H1 (cell line): ENCODE measurements around the gene RUBCN. TPM values are rescaled to one million over a fixed set of nuclear protein-coding genes. Genes with fewer than 3 reads are reported as not detected.

Experiments
- CTCF ChIA-PET: fragments of 300-600 bp; sonication (Branson Sonifier 250); formaldehyde crosslinking; loops from one replicate; lab custom pipeline; 2021; ENCODE audit not compliant: partially characterized antibody; lab: Charles Lee
- POLR2A ChIA-PET: fragments of 300-600 bp; sonication (Branson Sonifier 250); formaldehyde crosslinking; loops from one replicate; lab custom pipeline; 2021; ENCODE audit warnings: inconsistent platforms; ENCODE audit not compliant: partially characterized antibody; lab: Charles Lee
- DNase-seq, 2 experiments: peaks; one replicate each; pipeline versions ENCODE4 v3.0.0 to v3.0.0-alpha.2; 2010 to 2022; ENCODE audit warnings: low spot score in 2 of 2, low read depth in 1 of 2, mixed read lengths in 1 of 2
- FAIRE-seq: peaks from 2 replicates; lab custom pipeline; 2011; peaks lifted over from hg19 to GRCh38; lab: Jason Lieb, UNC
- H2AFZ ChIP-seq: 2 replicates; pipeline ENCODE4 v1.8.1; 2012; ENCODE audit warnings: low read length, inconsistent platforms
- H2AK5ac ChIP-seq: 2 replicates; pipeline ENCODE4 v1.6.1; 2013; ENCODE audit warnings: low read depth, low read length
- H2BK120ac ChIP-seq: replicated peaks from 2 replicates; pipeline ENCODE3; 2013; ENCODE audit warnings: low read depth, low read length, inconsistent platforms
- H2BK12ac ChIP-seq: 2 replicates; pipeline ENCODE4 v1.6.1; 2013; ENCODE audit warnings: low read depth, low read length
- H2BK15ac ChIP-seq: 2 replicates; pipeline ENCODE4 v1.6.1; 2013; ENCODE audit warnings: low read length
- H2BK20ac ChIP-seq: 2 replicates; pipeline ENCODE4 v1.6.1; 2013; ENCODE audit warnings: low read length
- H2BK5ac ChIP-seq: 2 replicates; pipeline ENCODE4 v1.6.1; 2013; ENCODE audit warnings: low read depth, low read length
- H3K14ac ChIP-seq: 2 replicates; pipeline ENCODE4 v1.6.1; 2013; ENCODE audit warnings: inconsistent platforms; ENCODE audit not compliant: insufficient read length
- H3K18ac ChIP-seq: 2 replicates; pipeline ENCODE4 v1.6.1; 2013; ENCODE audit warnings: low read length; ENCODE audit errors: extremely low read depth
- H3K23ac ChIP-seq: 2 replicates; pipeline ENCODE4 v1.6.1; 2013; ENCODE audit warnings: inconsistent platforms; ENCODE audit not compliant: insufficient read length
- H3K23me2 ChIP-seq: 2 replicates; pipeline ENCODE4 v1.6.1; 2013; ENCODE audit warnings: low read depth, low read length
- H3K27ac ChIP-seq: 2 replicates; pipeline ENCODE4 v1.6.1; 2011; ENCODE audit warnings: low read depth, low read length, inconsistent platforms
- H3K27me3 ChIP-seq, 4 experiments: replicated peaks in 1 of 4; 1 replicate in 1 of 4; 2 replicates in 3 of 4; pipeline versions ENCODE4 v1.6.1 to v1.8.1; 2011 to 2013; ENCODE audit warnings: low read length in 3 of 4, mild to moderate bottlenecking in 3 of 4, inconsistent platforms in 2 of 4, mixed read lengths in 2 of 4, moderate library complexity in 1 of 4; ENCODE audit not compliant: control insufficient read depth in 3 of 4, insufficient read depth in 3 of 4; ENCODE audit errors: extremely low read depth in 1 of 4
- H3K36me3 ChIP-seq, 4 experiments: 2 replicates each; pipeline versions ENCODE4 v1.6.1 to v1.8.1; 2011 to 2013; ENCODE audit warnings: mild to moderate bottlenecking in 4 of 4, low read length in 3 of 4, moderate library complexity in 2 of 4, control low read depth in 1 of 4, inconsistent platforms in 1 of 4; ENCODE audit not compliant: insufficient read depth in 4 of 4, control insufficient read depth in 2 of 4
- H3K4ac ChIP-seq: replicated peaks from 2 replicates; pipeline ENCODE3; 2013; ENCODE audit warnings: low read length, low read depth, mixed read lengths, inconsistent platforms; ENCODE audit not compliant: insufficient read length
- H3K4me1 ChIP-seq, 4 experiments: replicated peaks in 1 of 4; 1 replicate in 1 of 4; 2 replicates in 3 of 4; pipeline versions ENCODE4 v1.6.1 to v1.8.1; 2011 to 2013; ENCODE audit warnings: low read length in 3 of 4, inconsistent platforms in 2 of 4, mixed read lengths in 1 of 4; ENCODE audit not compliant: insufficient read depth in 4 of 4, control insufficient read depth in 3 of 4
- H3K4me2 ChIP-seq, 2 experiments: 2 replicates each; pipeline versions ENCODE4 v1.6.1 to v1.8.1; 2011 to 2013; ENCODE audit warnings: low read depth in 2 of 2, low read length in 2 of 2, control low read depth in 1 of 2, inconsistent platforms in 1 of 2, mild to moderate bottlenecking in 1 of 2; ENCODE audit not compliant: insufficient read depth in 1 of 2
- H3K4me3 ChIP-seq, 4 experiments: fragments of 200-600, 300-600 bp in 1 of 4; sonication (generic), shearing (Covaris generic), sonication (Bioruptor Twin) in 1 of 4; 2 replicates each; pipeline versions ENCODE4 v1.5.1 to v1.8.1; 2011 to 2016; ENCODE audit warnings: low read length in 4 of 4, low read depth in 3 of 4, control low read depth in 2 of 4, inconsistent platforms in 2 of 4, mild to moderate bottlenecking in 2 of 4, mixed read lengths in 1 of 4, moderate library complexity in 1 of 4; ENCODE audit not compliant: insufficient read depth in 2 of 4; ENCODE audit errors: extremely low read depth in 1 of 4
- H3K56ac ChIP-seq: replicated peaks from 2 replicates; pipeline ENCODE3; 2013; ENCODE audit warnings: low read depth, mild to moderate bottlenecking, mixed read lengths, low read length, inconsistent platforms; ENCODE audit not compliant: insufficient read length
- H3K79me1 ChIP-seq: 2 replicates; pipeline ENCODE4 v1.6.1; 2013; ENCODE audit warnings: low read depth, low read length, control low read depth
- H3K79me2 ChIP-seq, 2 experiments: 2 replicates each; pipeline versions ENCODE4 v1.6.1 to v1.8.1; 2012 to 2013; ENCODE audit warnings: low read length in 2 of 2, mild to moderate bottlenecking in 2 of 2, inconsistent platforms in 1 of 2; ENCODE audit not compliant: insufficient read depth in 2 of 2, control insufficient read depth in 1 of 2
- H3K9ac ChIP-seq, 4 experiments: replicated peaks in 1 of 4; 1 replicate in 1 of 4; 2 replicates in 3 of 4; pipeline versions ENCODE4 v1.6.1 to v1.8.1; 2011 to 2013; ENCODE audit warnings: low read depth in 3 of 4, low read length in 3 of 4, control low read depth in 2 of 4, mild to moderate bottlenecking in 2 of 4, moderate library complexity in 2 of 4, inconsistent platforms in 1 of 4; ENCODE audit errors: extremely low read depth in 1 of 4
- H3K9me3 ChIP-seq, 2 experiments: 2 replicates each; pipeline versions ENCODE4 v1.6.1 to v1.8.1; 2012 to 2013; ENCODE audit warnings: mild to moderate bottlenecking in 2 of 2, moderate library complexity in 2 of 2, control low read depth in 1 of 2, inconsistent platforms in 1 of 2, low read depth in 1 of 2, low read length in 1 of 2, mixed read lengths in 1 of 2; ENCODE audit not compliant: insufficient read depth in 2 of 2
- H4K20me1 ChIP-seq, 2 experiments: replicated peaks in 1 of 2; 2 replicates each; pipeline versions ENCODE3 to v1.8.1; 2011 to 2013; ENCODE audit warnings: inconsistent platforms in 2 of 2, low read length in 2 of 2, mild to moderate bottlenecking in 1 of 2; ENCODE audit not compliant: insufficient read depth in 2 of 2, control insufficient read depth in 1 of 2
- H4K5ac ChIP-seq: 2 replicates; pipeline ENCODE4 v1.6.1; 2013; ENCODE audit warnings: low read length, low read depth, mixed read lengths, inconsistent platforms; ENCODE audit not compliant: insufficient read length
- H4K8ac ChIP-seq: 2 replicates; pipeline ENCODE4 v1.8.0; 2013; ENCODE audit warnings: mild to moderate bottlenecking, moderate library complexity, low read length, inconsistent platforms; ENCODE audit not compliant: insufficient read depth; ENCODE audit errors: extremely low read depth
- H4K91ac ChIP-seq: replicated peaks from 2 replicates; pipeline ENCODE3; 2013; ENCODE audit warnings: low read length, mixed read lengths, inconsistent platforms; ENCODE audit not compliant: insufficient read length
- CHD1 ChIP-seq: IDR thresholded peaks from 2 replicates; pipeline ENCODE4 v1.6.1; 2012; ENCODE audit warnings: low read depth, low read length, improper control_type of control experiment
- CTBP2 ChIP-seq: IDR thresholded peaks from 2 replicates; pipeline ENCODE4 v1.7.0; 2011; ENCODE audit warnings: borderline replicate concordance, mild to moderate bottlenecking, moderate library complexity, mixed read lengths, low read length; ENCODE audit not compliant: insufficient read depth, insufficient read length
- GABPA ChIP-seq: IDR thresholded peaks from 2 replicates; pipeline ENCODE4 v1.6.1; 2011; ENCODE audit warnings: mild to moderate bottlenecking, low read length, moderate library complexity, borderline replicate concordance; ENCODE audit not compliant: insufficient read depth
- KDM4A ChIP-seq: IDR thresholded peaks from one replicate; pipeline ENCODE4 v1.7.1; 2012; ENCODE audit warnings: low read depth, mild to moderate bottlenecking, moderate library complexity, low read length, inconsistent platforms; ENCODE audit not compliant: severe bottlenecking
- RNF2 ChIP-seq: fragments of 200-900, 300-1000 bp; sonication (generic); IDR thresholded peaks from 2 replicates; pipeline ENCODE4 v1.7.1; 2016; ENCODE audit warnings: borderline replicate concordance, low read depth, mild to moderate bottlenecking, antibody characterized with exemption, low read length; ENCODE audit not compliant: poor library complexity, severe bottlenecking; ENCODE audit errors: missing control alignments
- SAP30 ChIP-seq: fragments of 300-600 bp; sonication (generic); IDR thresholded peaks from 2 replicates; pipeline ENCODE4 v1.7.1; 2012; ENCODE audit warnings: low read length, moderate library complexity, mild to moderate bottlenecking, inconsistent platforms; ENCODE audit not compliant: insufficient read depth, insufficient replicate concordance
- SP1 ChIP-seq: IDR thresholded peaks from 2 replicates; pipeline ENCODE4 v1.6.1; 2011; ENCODE audit warnings: low read depth, low read length
- SUZ12 ChIP-seq: fragments of 200-600 bp; sonication (generic); IDR thresholded peaks from 2 replicates; pipeline ENCODE4 v1.6.1; 2012; ENCODE audit warnings: mild to moderate bottlenecking, inconsistent platforms, low read length, moderate library complexity, mixed read lengths
- TAF7 ChIP-seq: optimal IDR thresholded peaks from 2 replicates; pipeline ENCODE3; 2011; ENCODE audit warnings: low read depth, mild to moderate bottlenecking, inconsistent platforms, low read length, moderate library complexity, borderline replicate concordance
- USF2 ChIP-seq: IDR thresholded peaks from 2 replicates; pipeline ENCODE4 v1.6.1; 2011; ENCODE audit warnings: low read length, improper control_type of control experiment
- YY1 ChIP-seq: IDR thresholded peaks from 2 replicates; pipeline ENCODE4 v1.6.1; 2011; ENCODE audit warnings: low read depth, mild to moderate bottlenecking, low read length
- WGBS, 2 experiments: shearing (Covaris generic) in 1 of 2; methylation state at CpG; one replicate each; pipeline versions ENCODE4 v1.1.6 to v1.1.7; 2013 to 2015; ENCODE audit warnings: low lambda C conversion rate in 2 of 2, mixed read lengths in 2 of 2, inconsistent platforms in 1 of 2, low coverage in 1 of 2, missing lambda C conversion rate in 1 of 2; ENCODE audit not compliant: insufficient replicate concordance in 2 of 2, insufficient coverage in 1 of 2, insufficient read length in 1 of 2; ENCODE audit errors: extremely low coverage in 1 of 2, missing lambda C conversion rate in 1 of 2; 5-methylcytosine and 5-hydroxymethylcytosine counted together
- polyA plus RNA-seq, 7 experiments: library from polyadenylated mRNA; depleted of rRNA in 3 of 7; stranded (reverse) in 5 of 7; unstranded in 2 of 7; fragments of >200 nt in 5 of 7; fragments of 200-250 nt in 2 of 7; gene quantifications; 1 replicate in 5 of 7; 2 replicates in 1 of 7; 4 replicates in 1 of 7; pipeline versions ENCODE4 v1.2.1 to v1.2.3, GENCODE V29; 2011 to 2013; ENCODE audit warnings: missing spikeins in 2 of 7, mixed read lengths in 2 of 7
- total RNA-seq: library from RNA; stranded (reverse); fragmentation: NEBNext Ultra II Directional; extraction: Animal tissue kit (Norgen Biotek cat#: 25700); gene quantifications from 2 replicates; pipeline ENCODE4 v1.2.1, GENCODE V29; 2021

The RUBCN gene
- total and polyA plus RNA-seq, 2 of the 8 experiments (the other 6 are each of a cell fraction or from before 2014, with no cell fraction given), result 9.3 to 21.9 TPM

DNA sequence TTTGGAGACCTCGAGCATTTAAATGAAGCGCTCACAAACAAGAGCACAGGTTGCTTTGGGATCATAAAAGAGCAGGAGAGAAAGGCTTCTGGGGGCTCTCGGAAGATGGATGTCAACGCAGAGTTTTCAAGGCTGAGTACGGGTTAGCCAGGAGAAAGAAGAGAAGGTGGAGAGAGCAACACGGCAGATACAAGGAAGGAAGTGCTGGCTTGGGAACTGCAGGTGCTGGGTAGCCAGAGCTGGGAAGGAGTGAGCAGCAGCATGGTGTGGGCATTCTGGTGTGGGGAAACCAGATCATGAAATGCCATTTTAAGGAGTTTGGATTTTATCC, 580 bp upstream of the RUBCN start:
- POLR2A ChIA-PET, result interaction anchor here (1.4 kb wide), 1 partner anchor 54 kb away, joined by 3 read pairs; the partner anchor contains the start of gene LRCH3
- 3% methylated on average over 6 of the region's 6 CpGs; no CpG with 5 or more reads in 1 of the 2 experiments for WGBS, 2 experiments
- peak overlapping the region; percentile 87; the same call in 1 of the 2 replicates for H4K8ac ChIP-seq
- no peak overlapping the region for H3K4ac ChIP-seq
- no peak overlapping the region for H2BK20ac ChIP-seq
- H3K56ac ChIP-seq, result peak overlapping the region; percentile 13
- H3K27ac ChIP-seq, result peak overlapping the region; percentile 39; the same call in 1 of the 2 replicates
- no peak overlapping the region for H2AK5ac ChIP-seq
- no peaks in the 10 kb centered on the region for H3K9me3 ChIP-seq
- peak overlapping the region in 3 of 4 experiments; percentile 68 to 71 (median 70); a peak in 6 of 7 replicates for H3K9ac ChIP-seq
- peak overlapping the region; percentile 73 for H2BK5ac ChIP-seq
- H3K27me3 ChIP-seq, result no peaks in the 10 kb centered on the region
- peak; percentile 40 for TF ChIP-seq TAF7
- TF ChIP-seq USF2, result no peak
- TF ChIP-seq SP1, result no peak
- no peak for TF ChIP-seq CTBP2
- TF ChIP-seq SAP30, result peak; percentile 51
- TF ChIP-seq CHD1, result no peak
- no peak for TF ChIP-seq SUZ12
- no peak for TF ChIP-seq GABPA
- no peak for TF ChIP-seq RNF2
- no peak for TF ChIP-seq KDM4A
- TF ChIP-seq YY1, result 0 out of 2 replicates have a peak, but pooled peaks have one; percentile 33
- no peak overlapping the region for H2BK15ac ChIP-seq
- DNase-seq, result no peak
- CTCF ChIA-PET, result interaction anchor here (0.7 kb wide), 1 partner anchor 10 kb away, joined by 3 read pairs; no protein-coding TSS in a partner anchor
- peaks cover 0 to 8% of the 10 kb centered on the region in 2 experiments; a peak in 2 of 4 replicates for H3K79me2 ChIP-seq
- 0 out of 2 replicates have a peak overlapping the region, but pooled peaks have one; percentile 23 for H2BK12ac ChIP-seq
- H3K23me2 ChIP-seq, result peaks cover 11% of the 10 kb centered on the region
- H3K4me1 ChIP-seq, result no peaks in the 10 kb centered on the region; a peak in 1 of 7 replicates
- no peak overlapping the region for H3K23ac ChIP-seq
- no peak overlapping the region for H3K14ac ChIP-seq
- peak overlapping the region; percentile 91 for H4K91ac ChIP-seq
- no peak overlapping the region for H3K18ac ChIP-seq
- H2BK120ac ChIP-seq, result no peak overlapping the region
- FAIRE-seq, result no peak
- H3K79me1 ChIP-seq, result no peaks in the 10 kb centered on the region
- peak overlapping the region; percentile 84; the same call in 1 of the 2 replicates for H2AFZ ChIP-seq
- H3K4me3 ChIP-seq, result peak overlapping the region; percentile 63 to 92 (median 88)
- no peaks in the 10 kb centered on the region for H3K36me3 ChIP-seq
- peak overlapping the region; percentile 63 for H4K5ac ChIP-seq
- H4K20me1 ChIP-seq, result peaks cover 0 to 6% of the 10 kb centered on the region in 2 experiments
- H3K4me2 ChIP-seq, result peak overlapping the region; percentile 95 to 99
